Measurements from ENCODE around the gene SLC41A3. TPM values are rescaled to one million over a fixed set of nuclear protein-coding genes. Genes with fewer than 3 reads are reported as not detected.

The SLC41A3 gene
- total and polyA plus RNA-seq, 2 experiments from 2014 or later, result 33.4 to 55.1 TPM

- Histone ChIP-seq H3K4me1 (ENCODE audit: low read depth) (no peaks in the 10 kb centered on the region), H3K27ac (no peak overlapping the region), H3K27me3 (no peaks in the 10 kb centered on the region), H3K36me3 (no peaks in the 10 kb centered on the region), H3K9me3 (ENCODE audit: low read depth) (no peaks in the 10 kb centered on the region), H3K4me3 (no peak overlapping the region)
- TF ChIP-seq CTCF (IDR thresholded peaks at IDR 0.05; ENCODE audit: low read depth, low read length), result no peak
- no peak for DNase-seq (ENCODE audit: low read depth in 1 of 2, low spot score in 1 of 2)
Observed at GRCh38 chr3:126053949-126054569, 29.9 kb downstream of the SLC41A3 start.

GRCh38 chr3:126053513-126053912 is 30.4 kb downstream of the SLC41A3 start:
- no peak overlapping the region for H3K27ac ChIP-seq
- no peaks in the 10 kb centered on the region for H3K36me3 ChIP-seq
- TF ChIP-seq CTCF (IDR thresholded peaks at IDR 0.05; ENCODE audit: low read depth, low read length), result no peak
- H3K4me1 ChIP-seq (ENCODE audit: low read depth), result no peaks in the 10 kb centered on the region
- DNase-seq (ENCODE audit: low read depth in 1 of 2, low spot score in 1 of 2), result no peak
- H3K4me3 ChIP-seq, result no peak overlapping the region
- no peaks in the 10 kb centered on the region for H3K27me3 ChIP-seq
- H3K9me3 ChIP-seq (ENCODE audit: low read depth), result no peaks in the 10 kb centered on the region

GRCh38 chr3:126052196-126053058 is 31.5 kb downstream of the SLC41A3 start:
- no peak overlapping the region for H3K4me3 ChIP-seq
- no peaks in the 10 kb centered on the region for H3K4me1 ChIP-seq (ENCODE audit: low read depth)
- no peaks in the 10 kb centered on the region for H3K36me3 ChIP-seq
- H3K9me3 ChIP-seq (ENCODE audit: low read depth), result no peaks in the 10 kb centered on the region
- TF ChIP-seq CTCF (IDR thresholded peaks at IDR 0.05; ENCODE audit: low read depth, low read length), result no peak
- H3K27ac ChIP-seq, result no peak overlapping the region
- DNase-seq (ENCODE audit: low read depth in 1 of 2, low spot score in 1 of 2), result no peak
- H3K27me3 ChIP-seq, result no peaks in the 10 kb centered on the region

GRCh38 chr3:126051741-126052140 is 32.2 kb downstream of the SLC41A3 start:
- H3K4me3 ChIP-seq, result no peak overlapping the region
- no peaks in the 10 kb centered on the region for H3K4me1 ChIP-seq (ENCODE audit: low read depth)
- no peaks in the 10 kb centered on the region for H3K27me3 ChIP-seq
- no peak for TF ChIP-seq CTCF (IDR thresholded peaks at IDR 0.05; ENCODE audit: low read depth, low read length)
- H3K27ac ChIP-seq, result no peak overlapping the region
- H3K36me3 ChIP-seq, result no peaks in the 10 kb centered on the region
- no peak for DNase-seq (ENCODE audit: low read depth in 1 of 2, low spot score in 1 of 2)
- no peaks in the 10 kb centered on the region for H3K9me3 ChIP-seq (ENCODE audit: low read depth)

- no peaks in the 10 kb centered on the region for H3K4me1 ChIP-seq (ENCODE audit: low read depth)
- no peak for TF ChIP-seq CTCF (IDR thresholded peaks at IDR 0.05; ENCODE audit: low read depth, low read length)
- H3K27me3 ChIP-seq, result no peaks in the 10 kb centered on the region
- H3K27ac ChIP-seq, result no peak overlapping the region
- no peak for DNase-seq (ENCODE audit: low read depth in 1 of 2, low spot score in 1 of 2)
- H3K36me3 ChIP-seq, result no peaks in the 10 kb centered on the region
- H3K4me3 ChIP-seq, result no peak overlapping the region
- H3K9me3 ChIP-seq (ENCODE audit: low read depth), result no peaks in the 10 kb centered on the region
Observed at GRCh38 chr3:126051234-126051633, 32.7 kb downstream of the SLC41A3 start.

Measured in cardiac muscle cell (in vitro differentiated cells and primary cell).